Uterus (tissue), 4 donors: Measurements from ENCODE around the gene ORM2. TPM values are rescaled to one million over a fixed set of nuclear protein-coding genes. Genes with fewer than 3 reads are reported as not detected.
"Not testable (repeated sequence)": the region's sequence is repeated elsewhere in the genome, so short reads cannot be mapped to it uniquely, and the experiment has no call there.

Source experiments
- DNase-seq, 2 donors: peaks; one replicate each; pipeline ENCODE4 v3.0.0-alpha.2; 2019 to 2020
- H3K27ac ChIP-seq, 2 donors: fragments of 200-600 bp; sonication (generic); 1 replicate in 1 of 2; 2 replicates in 1 of 2; pipeline ENCODE4 v1.5.1; 2016 to 2018
- H3K27me3 ChIP-seq, 2 donors: fragments of 200-600 bp; sonication (generic); one replicate each; pipeline ENCODE4 v1.5.1; 2018 to 2019; ENCODE audit warnings: control low read depth in 1 of 2
- H3K36me3 ChIP-seq, 2 donors: fragments of 200-600 bp; sonication (generic); one replicate each; pipeline ENCODE4 v1.5.1; 2019; ENCODE audit warnings: control low read depth in 1 of 2
- H3K4me1 ChIP-seq, 2 donors: fragments of 200-600 bp; sonication (generic); one replicate each; pipeline ENCODE4 v1.5.1; 2018 to 2019; ENCODE audit warnings: control low read depth in 1 of 2
- H3K4me3 ChIP-seq, 2 donors: fragments of 200-600 bp; sonication (generic); 1 replicate in 1 of 2; 2 replicates in 1 of 2; pipeline ENCODE4 v1.5.1; 2018 to 2019; ENCODE audit warnings: mild to moderate bottlenecking in 1 of 2
- H3K9me3 ChIP-seq, 2 donors: fragments of 200-600 bp; sonication (generic); one replicate each; pipeline ENCODE4 v1.5.1; 2019; ENCODE audit warnings: control low read depth in 1 of 2
- CTCF ChIP-seq, 4 experiments: fragments of 200-600 bp in 2 of 4; fragments of 450-650 bp in 2 of 4; sonication (generic) in 2 of 4; IDR thresholded peaks; one replicate each; pipeline ENCODE4 v1.5.1; 2016 to 2019; ENCODE audit warnings: antibody characterized with exemption in 4 of 4, mild to moderate bottlenecking in 2 of 4, moderate library complexity in 1 of 4
- POLR2A ChIP-seq, 2 donors: fragments of 450-650 bp; IDR thresholded peaks; one replicate each; pipeline ENCODE4 v1.6.1; 2016; ENCODE audit warnings: antibody characterized with exemption in 2 of 2, mild to moderate bottlenecking in 1 of 2, moderate library complexity in 1 of 2
- intact Hi-C: fragments of 100-400 bp; cut with DNase I; formaldehyde crosslinking; loops from one replicate; pipeline ENCODE4 v1.15.1; 2023; ENCODE audit warnings: low total_unique reads
- total RNA-seq, 4 donors: library from RNA; depleted of rRNA in 3 of 4; stranded (reverse); fragments of >200 nt in 3 of 4; gene quantifications; one replicate each; pipeline versions ENCODE4 v1.1.0 to v1.2.4, GENCODE V29; 2014 to 2023
- donor health status: DM: yes; HTN: yes; CAD: no.

The ORM2 gene
- total RNA-seq, 4 donors from 2014 or later, result 1.2 TPM; not detected in 3

- DNase-seq, result peak; percentile 1 to 3
- no peaks in the 10 kb centered on the region for H3K9me3 ChIP-seq
- no peaks in the 10 kb centered on the region for H3K4me1 ChIP-seq
- H3K27ac ChIP-seq, result no peak overlapping the region
- intact Hi-C loops, result no loop called here
- H3K4me3 ChIP-seq, result no peak overlapping the region
- no peaks in the 10 kb centered on the region for H3K36me3 ChIP-seq
- H3K27me3 ChIP-seq, result no peaks in the 10 kb centered on the region
- TF ChIP-seq POLR2A (IDR thresholded peaks at IDR 0.05), result no peak
- TF ChIP-seq CTCF (IDR thresholded peaks at IDR 0.05), result no peak
Observed at GRCh38 chr9:114317665-114318357, 11.9 kb upstream of the ORM2 start.

GRCh38 chr9:114318416-114318815 is 11.3 kb upstream of the ORM2 start:
- Histone ChIP-seq H3K36me3 (no peaks in the 10 kb centered on the region), H3K4me1 (no peaks in the 10 kb centered on the region), H3K27ac (no peak overlapping the region), H3K9me3 (no peaks in the 10 kb centered on the region), H3K4me3 (no peak overlapping the region), H3K27me3 (no peaks in the 10 kb centered on the region)
- TF ChIP-seq POLR2A (IDR thresholded peaks at IDR 0.05) (no peak), CTCF (IDR thresholded peaks at IDR 0.05) (no peak)
- intact Hi-C loops, result no loop called here
- peak in 1 of 2 donors; percentile 3 for DNase-seq

- Histone ChIP-seq H3K4me3 (no peak overlapping the region), H3K36me3 (no peaks in the 10 kb centered on the region), H3K4me1 (no peaks in the 10 kb centered on the region), H3K27ac (no peak overlapping the region), H3K27me3 (no peaks in the 10 kb centered on the region), H3K9me3 (no peaks in the 10 kb centered on the region)
- intact Hi-C loops, result no loop called here
- peak in 1 of 2 donors; percentile 8 for DNase-seq
- TF ChIP-seq POLR2A (IDR thresholded peaks at IDR 0.05), result no peak
- no peak for TF ChIP-seq CTCF (IDR thresholded peaks at IDR 0.05)
Observed at GRCh38 chr9:114319147-114319546, 10.5 kb upstream of the ORM2 start.

- H3K27me3 ChIP-seq, H3K27ac ChIP-seq, H3K4me1 ChIP-seq, H3K4me3 ChIP-seq, H3K36me3 ChIP-seq, intact Hi-C loops, H3K9me3 ChIP-seq: not testable (repeated sequence)
- peak; percentile 1 to 4 for DNase-seq
Observed at GRCh38 chr9:114320710-114321109, 9.0 kb upstream of the ORM2 start.

GRCh38 chr9:114321759-114322158 is 7.9 kb upstream of the ORM2 start:
- TF ChIP-seq POLR2A (IDR thresholded peaks at IDR 0.05), result no peak
- no peak for TF ChIP-seq CTCF (IDR thresholded peaks at IDR 0.05)
- no peaks in the 10 kb centered on the region for H3K36me3 ChIP-seq
- DNase-seq, result no peak
- H3K9me3 ChIP-seq, result no peaks in the 10 kb centered on the region
- H3K4me3 ChIP-seq, result no peak overlapping the region
- intact Hi-C loops, result no loop called here
- H3K27me3 ChIP-seq, result no peaks in the 10 kb centered on the region
- no peaks in the 10 kb centered on the region for H3K4me1 ChIP-seq
- no peak overlapping the region for H3K27ac ChIP-seq

GRCh38 chr9:114322160-114322818 is 7.4 kb upstream of the ORM2 start:
- H3K36me3 ChIP-seq, H3K9me3 ChIP-seq, H3K4me3 ChIP-seq, H3K27me3 ChIP-seq, DNase-seq, H3K4me1 ChIP-seq, intact Hi-C loops, H3K27ac ChIP-seq: not testable (repeated sequence)

- H3K4me1 ChIP-seq, DNase-seq, H3K27ac ChIP-seq, H3K4me3 ChIP-seq, H3K9me3 ChIP-seq, intact Hi-C loops, H3K27me3 ChIP-seq, H3K36me3 ChIP-seq: not testable (repeated sequence)
Observed at GRCh38 chr9:114322831-114323531, 6.7 kb upstream of the ORM2 start, which contains the start of gene ORM1. Gene ORM1, plus strand, starts transcription at chr9:114323098. Its CDS starts 36 bp downstream, at chr9:114323134.

- H3K27me3 ChIP-seq, H3K4me1 ChIP-seq, H3K9me3 ChIP-seq, H3K4me3 ChIP-seq, H3K27ac ChIP-seq, DNase-seq, H3K36me3 ChIP-seq, intact Hi-C loops: not testable (repeated sequence)
Observed at GRCh38 chr9:114323849-114324248, 5.8 kb upstream of the ORM2 start.
